Hypothalamus (tissue), 51 donors: ENCODE data around the gene LRRC1.
A peak's percentile ranks its signal among the peaks of the same experiment; 100 is the strongest.

ENCODE experiments used
- DNase-seq, 51 donors: peaks; one replicate each; lab custom pipeline; 2025; lab: John Stamatoyannopoulos, UW

The LRRC1 gene

GRCh38 chr6:53840027-53840426 is 45.2 kb downstream of the LRRC1 start:
- no peak for DNase-seq

GRCh38 chr6:53845280-53846195 is 50.7 kb downstream of the LRRC1 start:
- no peak for DNase-seq

GRCh38 chr6:53846250-53846649 is 51.4 kb downstream of the LRRC1 start:
- DNase-seq: peak in 1 of 51 donors; percentile 5

DNA sequence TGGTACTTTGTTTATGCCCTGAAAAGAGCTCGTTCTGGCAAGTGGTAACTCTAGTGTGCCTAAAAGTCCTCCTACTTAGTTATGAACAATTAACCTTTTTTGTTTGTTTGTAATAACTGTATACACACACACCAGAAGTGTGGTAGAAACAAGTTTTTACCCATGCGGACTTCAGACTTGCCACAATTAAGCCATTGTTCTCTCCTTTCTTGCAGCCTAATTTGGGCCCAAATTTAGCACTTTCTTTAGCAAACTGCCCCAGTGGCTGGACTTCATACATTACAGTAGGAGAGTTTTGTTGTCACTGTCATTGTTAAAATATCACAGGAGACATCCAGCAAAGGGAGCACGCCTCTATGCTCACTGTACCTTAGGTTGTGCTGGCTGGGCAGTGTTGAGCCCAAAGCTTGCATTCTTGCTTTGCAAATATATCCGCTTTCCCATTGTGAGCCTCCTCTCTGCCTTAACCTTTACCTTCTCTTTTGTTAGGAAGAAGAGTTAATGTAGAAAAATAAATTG is 53.0 kb downstream of the LRRC1 start:
- DNase-seq: no peak

DNA sequence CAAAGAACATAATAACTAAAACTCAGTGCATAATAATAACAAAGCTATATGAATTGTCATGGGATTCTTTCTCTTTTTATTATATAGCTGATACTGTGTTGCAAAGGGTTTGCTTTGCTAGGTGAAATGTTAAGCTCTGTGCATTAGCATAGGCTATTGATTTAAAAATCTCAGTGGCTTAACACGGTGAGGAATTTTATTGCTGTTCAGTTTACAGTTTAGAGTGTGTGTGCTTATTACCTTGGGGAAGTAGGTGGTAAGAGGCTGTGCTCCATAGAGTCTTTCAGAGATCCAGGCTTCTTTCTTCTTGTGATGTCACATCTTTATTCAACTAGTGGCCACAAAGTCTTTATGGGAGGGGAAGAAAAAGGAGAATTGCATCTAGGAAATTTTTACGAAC is 55.7 kb downstream of the LRRC1 start:
- no peak for DNase-seq

- no peak for DNase-seq
Observed at GRCh38 chr6:53851561-53851960, 56.8 kb downstream of the LRRC1 start.

DNA sequence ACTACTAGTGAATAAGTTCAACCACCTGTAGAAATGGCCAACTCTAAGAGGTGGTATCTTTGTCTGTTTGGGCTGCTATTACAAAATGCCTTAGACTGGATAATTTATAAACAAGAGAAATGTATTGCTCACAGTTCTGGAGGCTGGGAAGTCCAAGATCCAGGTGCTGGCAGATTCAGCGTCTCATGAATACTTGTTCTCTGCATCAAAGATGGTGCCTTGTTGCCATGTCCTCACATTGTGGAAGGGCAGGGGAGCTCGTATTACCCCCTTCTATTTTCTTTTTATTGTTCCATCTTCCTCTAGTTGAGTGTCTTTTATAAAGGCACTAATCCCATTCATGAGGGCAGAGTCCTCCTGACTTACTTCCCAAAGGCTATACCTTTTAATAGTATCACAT is 58.0 kb downstream of the LRRC1 start:
- DNase-seq: no peak

GRCh38 chr6:53854843-53855567 is 60.2 kb downstream of the LRRC1 start:
- no peak for DNase-seq

DNA sequence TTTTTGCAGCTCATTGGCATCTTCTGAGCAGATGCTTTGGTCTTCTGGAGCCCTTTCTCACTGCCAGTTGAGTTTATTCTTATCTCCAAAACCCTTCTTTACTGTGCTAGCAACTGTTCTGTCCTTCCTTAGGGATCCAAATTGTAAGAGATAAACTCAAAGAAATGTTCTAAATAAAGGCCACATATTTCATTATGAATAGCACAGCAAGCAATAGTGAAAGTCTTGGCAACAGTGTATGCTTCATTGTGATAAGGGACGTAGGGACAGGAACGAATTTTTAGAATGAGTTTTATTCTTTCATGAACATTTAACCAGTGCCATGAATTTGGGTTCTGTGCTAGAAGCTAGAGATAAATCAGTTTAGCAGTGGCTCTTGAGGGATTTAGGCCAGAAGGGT is 61.1 kb downstream of the LRRC1 start:
- no peak for DNase-seq

- DNase-seq: no peak
Observed at GRCh38 chr6:53857318-53858094, 62.7 kb downstream of the LRRC1 start.

GRCh38 chr6:53858196-53858595 is 63.4 kb downstream of the LRRC1 start:
- DNase-seq: no peak

DNA sequence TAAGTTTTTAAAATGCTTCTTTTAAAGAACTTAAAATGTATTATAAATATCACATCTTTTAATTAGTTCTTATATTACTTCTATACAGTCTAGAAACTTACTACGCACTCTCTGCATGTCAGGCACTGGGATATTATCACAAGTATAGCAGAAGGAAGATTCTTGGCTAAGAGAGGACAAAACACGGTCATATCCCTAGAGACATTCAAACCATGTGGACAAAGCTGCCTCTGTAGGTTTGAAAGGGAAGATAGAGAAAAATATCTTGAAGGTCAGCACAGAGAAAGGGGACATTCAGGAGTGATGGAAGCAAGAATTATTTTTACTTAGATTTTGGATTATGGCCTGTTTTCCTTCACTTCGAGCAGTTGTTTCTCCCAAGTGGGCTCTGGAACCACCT is 64.1 kb downstream of the LRRC1 start:
- DNase-seq: no peak

DNA sequence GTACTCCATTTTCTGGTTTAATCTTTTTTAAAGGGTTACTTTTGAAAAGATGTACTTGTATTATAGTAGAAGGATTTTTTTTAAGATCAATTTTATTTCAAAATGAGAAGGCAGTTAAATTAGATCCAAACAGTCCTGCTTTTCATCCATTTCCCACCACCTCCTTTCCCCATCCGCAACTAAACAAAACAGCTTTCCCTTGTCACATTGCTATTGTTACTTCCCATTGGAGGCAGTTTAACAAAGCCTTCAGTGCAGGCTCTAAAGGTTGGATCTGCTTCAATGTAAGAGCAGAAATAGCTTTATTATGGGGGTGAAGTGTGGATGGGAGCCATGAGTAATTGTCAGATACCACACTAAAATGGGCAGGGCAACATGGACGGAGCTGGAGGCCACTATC is 65.7 kb downstream of the LRRC1 start:
- DNase-seq: no peak

GRCh38 chr6:53861518-53861917 is 66.7 kb downstream of the LRRC1 start:
- no peak for DNase-seq

DNA sequence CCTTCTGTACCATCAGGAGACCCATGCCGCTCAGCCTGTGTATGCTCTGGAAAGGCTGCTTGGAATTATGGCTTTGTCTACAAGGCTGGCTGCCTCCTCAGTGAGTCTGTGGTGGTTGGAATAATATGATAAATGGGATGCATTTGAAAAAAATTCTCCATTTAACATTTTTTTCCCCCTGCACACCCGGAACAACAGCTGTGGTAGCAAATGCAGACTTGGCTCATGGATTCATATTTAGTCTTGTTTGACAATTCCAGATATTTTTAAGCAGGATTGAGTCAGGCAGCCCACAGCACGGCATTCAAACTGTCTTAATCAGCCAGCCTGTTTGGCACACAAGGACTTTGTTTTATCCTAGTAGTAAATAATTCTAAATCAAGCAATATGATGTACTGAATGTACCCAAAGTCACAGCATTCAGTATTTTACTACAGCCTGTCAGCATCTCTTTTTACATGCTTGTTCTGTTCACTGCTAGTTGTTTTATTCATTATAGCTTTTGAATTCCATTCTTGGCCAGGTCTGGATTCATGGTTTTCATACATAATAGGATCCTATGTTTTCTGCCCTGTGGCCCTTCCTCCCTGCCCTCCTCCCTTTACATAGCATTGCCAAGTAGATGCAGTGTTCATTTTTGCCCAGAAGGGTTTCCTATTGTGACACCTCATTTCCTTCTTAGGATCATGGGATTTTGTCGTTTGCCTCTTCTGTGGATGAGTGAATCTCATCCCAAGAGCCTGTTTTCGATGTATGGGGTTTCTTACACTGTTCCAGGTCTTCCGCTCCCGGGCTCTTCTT is 68.1 kb downstream of the LRRC1 start:
- DNase-seq: peak in 9 of 51 donors; percentile 9 to 74 (median 32)

GRCh38 chr6:53864781-53865180 is 70.0 kb downstream of the LRRC1 start:
- no peak for DNase-seq

- no peak for DNase-seq
Observed at GRCh38 chr6:53866226-53866625, 71.4 kb downstream of the LRRC1 start.

GRCh38 chr6:53868626-53869025 is 73.8 kb downstream of the LRRC1 start:
- DNase-seq: no peak

- no peak for DNase-seq
Observed at GRCh38 chr6:53869964-53870363, 75.2 kb downstream of the LRRC1 start.

DNA sequence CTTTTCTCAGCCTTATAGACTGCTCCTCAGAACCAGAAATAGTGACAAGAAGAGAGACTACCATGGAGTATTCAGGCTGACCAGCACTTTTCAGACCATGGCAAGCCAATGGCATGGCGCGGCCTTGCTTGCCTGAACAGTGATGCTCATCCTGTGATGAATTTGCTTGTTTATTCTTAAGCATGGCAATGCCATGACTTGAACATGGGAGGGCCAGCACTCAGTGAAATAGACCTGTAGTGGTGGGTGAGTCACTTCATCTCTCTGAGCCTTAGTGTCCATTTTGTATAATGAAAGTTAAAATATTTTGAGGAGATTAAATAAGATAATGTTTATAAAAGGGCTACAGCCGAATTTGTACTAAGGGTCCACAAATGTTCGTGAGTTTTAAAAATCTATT is 79.1 kb downstream of the LRRC1 start:
- DNase-seq: no peak
